GM21619 (cell line): Measurements from ENCODE around the gene KDM1B.

Experiments
- ATAC-seq: cut with Tn5 transposase; IDR thresholded peaks from one replicate; pipeline ENCODE4 v1.9.1; 2021; ENCODE audit not compliant: unreplicated experiment

Gene KDM1B, protein sequence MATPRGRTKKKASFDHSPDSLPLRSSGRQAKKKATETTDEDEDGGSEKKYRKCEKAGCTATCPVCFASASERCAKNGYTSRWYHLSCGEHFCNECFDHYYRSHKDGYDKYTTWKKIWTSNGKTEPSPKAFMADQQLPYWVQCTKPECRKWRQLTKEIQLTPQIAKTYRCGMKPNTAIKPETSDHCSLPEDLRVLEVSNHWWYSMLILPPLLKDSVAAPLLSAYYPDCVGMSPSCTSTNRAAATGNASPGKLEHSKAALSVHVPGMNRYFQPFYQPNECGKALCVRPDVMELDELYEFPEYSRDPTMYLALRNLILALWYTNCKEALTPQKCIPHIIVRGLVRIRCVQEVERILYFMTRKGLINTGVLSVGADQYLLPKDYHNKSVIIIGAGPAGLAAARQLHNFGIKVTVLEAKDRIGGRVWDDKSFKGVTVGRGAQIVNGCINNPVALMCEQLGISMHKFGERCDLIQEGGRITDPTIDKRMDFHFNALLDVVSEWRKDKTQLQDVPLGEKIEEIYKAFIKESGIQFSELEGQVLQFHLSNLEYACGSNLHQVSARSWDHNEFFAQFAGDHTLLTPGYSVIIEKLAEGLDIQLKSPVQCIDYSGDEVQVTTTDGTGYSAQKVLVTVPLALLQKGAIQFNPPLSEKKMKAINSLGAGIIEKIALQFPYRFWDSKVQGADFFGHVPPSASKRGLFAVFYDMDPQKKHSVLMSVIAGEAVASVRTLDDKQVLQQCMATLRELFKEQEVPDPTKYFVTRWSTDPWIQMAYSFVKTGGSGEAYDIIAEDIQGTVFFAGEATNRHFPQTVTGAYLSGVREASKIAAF

DNA sequence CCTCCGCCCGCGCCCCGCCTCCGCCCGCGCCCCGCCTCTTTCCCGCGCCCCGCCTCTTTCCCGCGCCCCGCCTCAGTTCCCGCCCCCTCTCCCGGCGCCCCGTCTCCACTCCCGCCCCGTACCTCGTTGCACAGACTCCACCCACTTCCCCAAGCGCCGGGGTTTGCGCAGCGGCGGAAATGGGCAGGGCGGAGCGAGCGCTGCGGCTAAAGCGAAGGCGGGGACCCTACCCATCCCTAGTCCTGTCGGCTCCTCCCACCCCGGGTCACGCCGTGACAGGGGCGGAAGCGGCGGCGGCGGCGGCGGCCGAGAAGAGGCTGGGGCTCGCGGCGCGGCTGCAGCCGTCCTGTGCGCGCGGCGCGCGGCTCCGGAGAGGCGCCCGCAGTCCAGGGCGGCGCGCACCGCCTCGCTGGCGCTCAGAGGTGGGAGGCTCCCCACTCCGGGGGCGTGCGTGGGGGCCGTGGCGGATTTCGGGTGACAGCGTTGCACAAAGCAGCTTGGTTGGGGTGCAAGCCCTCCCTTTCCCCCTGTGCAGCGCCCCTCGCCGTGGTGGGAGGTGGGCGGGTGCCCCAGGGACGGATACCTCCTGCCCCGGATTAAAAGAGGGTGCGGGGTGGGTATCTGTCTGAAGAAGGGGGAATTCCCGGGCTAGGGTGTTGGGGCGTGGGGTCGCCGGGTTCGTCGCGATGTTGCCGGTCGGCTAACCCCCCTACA is at the start of gene KDM1B:
Gene KDM1B, plus strand, starts transcription at position 273 of the 714 bp plus-strand sequence. CDS start 4,474 bp downstream, outside the sequence.
- ATAC-seq, result peak; percentile 82

DNA sequence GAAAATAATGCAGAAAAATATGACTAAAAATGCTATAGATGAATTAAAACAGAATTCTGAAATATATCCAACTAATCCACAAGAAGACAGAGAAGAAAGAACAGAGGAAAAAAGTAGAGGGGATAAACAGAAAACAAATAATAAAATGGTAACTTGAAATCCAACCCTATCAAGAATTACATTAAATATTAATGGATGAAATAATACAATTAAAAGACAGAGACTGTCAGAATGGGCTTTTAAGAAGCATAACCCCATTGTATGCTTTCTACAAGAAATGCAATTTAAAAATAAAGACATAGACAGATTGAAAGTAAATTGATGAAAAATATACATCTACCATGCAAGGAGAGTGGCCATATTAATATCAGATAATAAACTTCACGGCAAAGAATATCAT is 48.2 kb upstream of the KDM1B start:
- no peak for ATAC-seq

DNA sequence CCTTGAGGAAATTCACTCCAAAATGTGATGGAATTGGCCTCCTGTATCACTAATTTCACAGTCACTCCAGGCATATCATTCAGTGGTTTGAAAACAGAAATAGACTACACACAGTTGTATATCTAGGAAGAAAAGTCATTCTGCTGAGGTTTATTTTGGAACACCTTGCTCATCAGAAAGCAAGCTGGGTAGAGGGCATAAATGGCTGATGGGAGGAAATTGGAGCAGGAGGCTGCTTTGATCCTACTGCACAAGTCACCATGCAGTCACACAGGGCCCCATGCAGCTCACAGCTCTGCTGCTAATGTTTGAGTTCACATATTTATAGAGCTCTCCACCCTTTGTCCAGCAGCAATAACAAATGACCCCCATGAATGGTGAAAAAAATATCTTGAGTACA is 45.1 kb upstream of the KDM1B start:
- ATAC-seq, result no peak

DNA sequence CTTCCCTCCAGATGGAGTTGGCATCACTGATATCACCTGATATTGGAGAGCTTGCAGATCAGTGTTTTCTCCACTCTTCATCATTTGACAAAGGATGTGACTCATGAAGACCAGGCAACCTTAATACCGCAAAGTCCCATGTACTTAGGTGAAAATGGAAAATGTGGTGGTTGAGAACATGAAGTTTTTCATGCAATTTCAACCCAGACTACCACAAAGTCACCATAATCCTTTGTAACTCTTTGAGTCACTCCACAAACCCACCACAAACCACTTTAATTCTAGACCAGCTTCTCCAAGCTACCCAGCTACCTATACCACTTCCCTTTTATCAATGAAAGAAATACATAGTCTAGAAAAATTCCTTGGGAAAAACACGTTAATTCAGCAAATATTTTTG is 39.9 kb upstream of the KDM1B start:
- ATAC-seq, result no peak

DNA sequence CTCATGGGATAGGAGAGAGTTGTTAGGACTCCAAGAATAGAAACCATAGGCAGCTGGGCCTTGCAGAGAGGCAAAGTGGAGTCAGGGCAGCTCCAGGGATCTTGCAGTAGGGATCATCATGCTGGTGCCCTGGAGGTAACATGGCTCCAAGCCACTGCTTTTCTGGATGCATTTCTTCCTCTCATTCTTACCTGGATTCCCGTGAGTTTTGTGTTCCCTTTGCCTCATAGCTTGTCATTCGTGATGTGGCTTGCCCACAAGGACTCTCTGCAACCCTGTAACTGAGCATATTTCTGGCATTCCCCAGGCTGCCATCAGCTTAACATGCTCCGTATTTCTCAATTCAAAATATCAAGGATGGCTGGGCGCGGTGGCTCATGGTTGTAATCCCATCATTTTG is 38.1 kb upstream of the KDM1B start:
- no peak for ATAC-seq

DNA sequence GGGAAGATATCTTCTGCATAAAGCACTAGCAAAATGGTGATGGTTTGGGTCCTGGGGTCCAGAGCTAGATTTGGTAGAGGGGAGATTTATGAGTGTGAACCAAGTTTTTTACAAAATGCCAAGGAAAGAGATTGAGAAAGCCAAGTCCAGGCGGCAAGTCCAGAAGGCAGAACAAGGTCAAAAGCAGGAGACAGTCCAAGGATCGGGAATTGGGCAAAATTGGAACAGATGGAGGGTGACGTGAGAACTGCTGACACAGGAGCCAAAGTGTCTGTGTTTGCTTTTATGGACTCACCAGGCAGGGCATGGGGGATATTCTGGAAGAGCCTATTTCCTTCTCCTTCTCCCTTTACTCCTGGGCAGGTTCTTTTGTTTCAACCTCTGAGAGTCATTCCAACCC is 36.9 kb upstream of the KDM1B start:
- ATAC-seq, result no peak

DNA sequence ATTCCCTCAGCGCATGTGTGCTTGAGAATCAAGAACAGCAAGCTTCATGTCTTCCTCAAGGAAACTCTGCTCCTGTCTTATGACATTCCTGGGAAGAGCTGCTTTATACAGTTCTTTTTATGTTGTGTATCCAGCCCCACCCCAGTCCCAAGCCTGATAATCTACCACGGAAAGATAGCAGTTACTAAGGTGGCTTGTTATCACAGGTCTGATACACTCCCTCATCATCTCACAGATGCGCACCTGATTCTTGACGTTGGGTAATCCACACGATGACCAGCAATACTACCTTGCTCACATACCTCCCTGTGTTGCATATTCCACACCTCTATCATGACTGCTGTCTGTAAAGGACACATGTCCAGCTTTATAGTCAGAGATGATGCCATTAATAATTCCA is 36.0 kb upstream of the KDM1B start:
- no peak for ATAC-seq

DNA sequence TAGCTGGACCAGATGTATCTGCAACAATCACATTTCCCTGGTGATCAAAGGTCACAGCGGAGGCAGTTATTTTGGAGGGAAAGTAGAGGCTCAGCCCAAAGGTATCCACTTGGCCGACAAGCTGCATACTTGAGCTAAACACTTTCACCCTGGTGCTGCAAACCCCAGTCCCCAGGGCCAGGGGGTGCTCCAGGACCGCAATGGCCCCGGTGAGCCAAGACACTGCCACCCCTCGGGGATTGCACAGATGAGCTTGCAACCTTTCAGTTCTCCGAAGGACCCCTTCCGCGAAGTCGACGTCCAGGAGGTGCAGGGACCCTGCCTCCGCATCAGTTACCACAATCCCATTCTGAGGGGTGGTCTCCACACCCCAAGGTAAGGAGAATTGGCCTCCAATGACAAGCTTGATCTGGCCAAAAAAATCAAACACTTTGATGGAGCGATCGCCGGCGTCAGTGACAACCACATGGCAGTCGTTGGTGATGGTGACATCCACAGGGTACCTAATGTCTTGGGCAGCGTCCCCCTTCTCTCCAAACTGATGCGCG is 33.6 kb upstream of the KDM1B start:
- ATAC-seq, result no peak

DNA sequence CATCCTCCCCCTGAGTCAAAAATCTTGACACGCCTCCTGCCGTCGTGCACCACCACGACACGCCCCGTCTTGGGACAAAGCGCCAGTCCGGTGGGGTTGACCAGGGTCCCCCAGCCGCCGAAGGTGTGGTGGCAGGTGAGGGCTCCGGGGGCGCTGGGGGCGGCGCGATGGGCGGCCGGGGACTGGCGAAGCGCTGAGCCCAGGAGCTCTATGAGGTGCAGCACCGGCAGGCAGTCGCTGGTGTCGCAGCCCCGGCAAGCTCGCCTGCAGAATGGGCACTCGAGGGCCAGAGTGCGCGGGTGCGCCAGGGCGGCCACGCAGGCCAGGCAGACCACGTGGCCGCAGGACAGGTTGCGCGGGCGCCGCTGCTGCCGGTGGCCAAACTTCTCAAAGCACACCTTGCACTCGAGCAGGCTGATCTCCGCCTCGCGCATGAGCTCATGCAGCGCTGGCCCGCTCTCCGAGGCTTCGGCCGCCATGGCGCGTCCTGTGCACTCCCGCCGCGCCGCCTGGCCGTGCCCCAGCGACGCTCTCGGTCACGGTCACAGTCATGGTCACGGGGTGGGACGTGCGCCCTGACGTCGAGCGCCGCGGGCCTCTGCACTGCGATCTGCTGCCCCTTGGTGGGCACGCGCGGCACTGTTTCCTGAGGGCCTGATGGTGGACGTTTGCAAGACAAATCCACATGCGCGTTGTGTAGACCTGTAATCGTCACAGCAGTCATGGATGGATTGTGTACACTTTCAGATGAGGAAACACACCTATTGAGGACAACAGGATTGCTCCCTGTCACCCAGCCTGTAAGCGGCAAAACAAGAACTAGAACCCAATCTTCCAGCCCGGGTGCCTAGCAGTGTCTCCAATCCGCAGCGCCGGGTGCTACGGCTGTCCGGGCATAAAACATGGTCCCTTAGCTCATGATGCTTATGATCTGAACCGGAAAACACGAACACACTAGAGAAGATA is 32.8 kb upstream of the KDM1B start, which contains the start of gene NHLRC1:
Gene NHLRC1, minus strand, starts transcription at position 550 of the 966 bp plus-strand sequence. Its CDS starts 71 bp downstream, at position 479.
- peak; percentile 99 for ATAC-seq

DNA sequence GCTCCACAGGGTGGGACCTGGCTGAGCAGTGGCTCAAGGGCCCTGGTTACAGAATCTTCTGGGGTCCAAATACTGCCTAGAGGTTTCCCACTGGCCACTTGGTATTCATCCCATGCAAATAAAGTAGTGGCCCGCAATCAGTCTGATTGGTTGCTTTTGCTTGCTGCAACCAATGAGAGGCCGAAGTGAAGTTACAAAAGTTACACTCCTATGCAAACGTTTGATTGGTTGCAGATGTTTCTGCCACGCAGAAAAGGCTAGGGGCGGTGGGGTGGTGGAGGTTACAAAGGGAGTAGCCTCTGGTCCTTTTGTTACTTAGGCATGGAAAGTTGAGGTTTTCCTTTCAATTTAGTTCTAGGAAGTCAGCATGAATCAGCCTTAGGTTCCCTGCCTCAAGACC is 29.1 kb upstream of the KDM1B start:
- no peak for ATAC-seq

DNA sequence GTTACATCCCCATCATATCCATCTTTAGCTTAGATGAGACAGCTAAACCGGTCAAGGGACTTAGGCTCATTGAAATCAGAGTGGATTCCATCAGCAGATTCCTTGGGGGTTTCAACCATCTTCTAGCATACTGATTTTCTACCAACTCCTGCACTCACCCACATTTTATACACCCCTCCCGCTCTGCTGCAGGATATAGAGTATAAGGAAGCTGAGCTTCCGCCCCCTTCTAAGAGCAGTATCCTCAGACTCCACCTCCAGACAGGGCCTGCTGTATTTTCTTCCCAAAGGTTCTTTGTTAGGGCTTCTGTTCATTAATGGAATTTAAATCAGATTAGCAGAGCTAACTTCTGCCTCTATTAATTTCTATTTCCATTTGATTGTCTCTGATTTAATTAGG is 22.9 kb upstream of the KDM1B start:
- ATAC-seq, result no peak

DNA sequence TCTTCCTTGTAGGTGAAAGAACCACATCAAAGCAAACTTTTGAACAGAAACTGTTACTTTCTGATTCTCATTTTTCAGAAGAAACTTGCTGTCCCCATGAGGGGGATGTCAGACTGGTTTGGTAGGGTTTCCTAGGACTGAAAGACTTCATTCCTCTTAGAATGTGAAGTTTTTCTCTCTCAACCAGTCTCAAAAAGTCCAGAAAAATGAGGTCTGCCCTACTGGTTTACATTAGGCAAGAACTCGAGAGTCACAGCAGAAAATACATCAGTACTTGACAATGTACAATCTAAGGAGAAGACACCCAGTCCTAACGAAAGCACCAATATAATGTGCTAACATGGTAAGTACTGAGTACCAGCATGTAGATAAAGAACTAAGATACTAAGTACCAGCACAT is 20.1 kb upstream of the KDM1B start:
- ATAC-seq, result no peak

DNA sequence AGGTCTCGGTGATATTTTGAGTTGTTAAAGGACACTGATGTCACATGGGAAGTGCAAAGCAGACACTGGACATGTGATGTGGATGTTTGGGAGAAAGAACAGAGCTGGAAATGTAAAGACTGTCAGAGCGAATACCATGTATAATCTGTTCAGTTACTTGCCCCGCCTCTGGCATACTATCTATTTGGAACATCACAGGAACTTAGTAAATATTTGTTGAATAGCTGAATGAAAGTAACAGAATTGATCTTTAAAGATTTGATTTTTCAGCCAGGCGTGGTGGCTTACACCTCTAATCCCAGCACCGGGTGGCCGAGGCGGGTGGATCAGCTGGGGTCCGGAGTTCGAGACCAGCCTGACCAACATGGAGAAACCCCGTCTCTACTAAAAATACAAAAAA is 19.0 kb upstream of the KDM1B start:
- no peak for ATAC-seq

DNA sequence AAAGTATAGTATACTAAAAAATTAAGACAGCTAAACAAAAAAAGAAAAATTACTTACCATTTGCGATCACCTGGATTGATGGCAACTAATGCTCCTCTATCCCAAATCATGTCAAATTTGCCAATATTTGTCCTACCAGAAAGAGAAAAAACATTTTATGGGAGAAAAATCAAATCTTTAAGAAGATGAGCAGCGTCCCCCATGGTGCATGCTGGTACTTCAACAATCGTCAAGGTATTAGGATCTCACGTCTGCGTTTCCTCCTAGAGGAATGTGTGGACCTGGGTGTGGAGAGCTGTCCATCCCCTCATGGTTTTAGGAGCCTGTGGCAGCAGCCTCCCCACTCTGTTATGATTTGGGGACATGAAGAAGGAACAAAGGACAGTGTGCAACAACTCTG is 16.3 kb upstream of the KDM1B start:
- ATAC-seq, result no peak

DNA sequence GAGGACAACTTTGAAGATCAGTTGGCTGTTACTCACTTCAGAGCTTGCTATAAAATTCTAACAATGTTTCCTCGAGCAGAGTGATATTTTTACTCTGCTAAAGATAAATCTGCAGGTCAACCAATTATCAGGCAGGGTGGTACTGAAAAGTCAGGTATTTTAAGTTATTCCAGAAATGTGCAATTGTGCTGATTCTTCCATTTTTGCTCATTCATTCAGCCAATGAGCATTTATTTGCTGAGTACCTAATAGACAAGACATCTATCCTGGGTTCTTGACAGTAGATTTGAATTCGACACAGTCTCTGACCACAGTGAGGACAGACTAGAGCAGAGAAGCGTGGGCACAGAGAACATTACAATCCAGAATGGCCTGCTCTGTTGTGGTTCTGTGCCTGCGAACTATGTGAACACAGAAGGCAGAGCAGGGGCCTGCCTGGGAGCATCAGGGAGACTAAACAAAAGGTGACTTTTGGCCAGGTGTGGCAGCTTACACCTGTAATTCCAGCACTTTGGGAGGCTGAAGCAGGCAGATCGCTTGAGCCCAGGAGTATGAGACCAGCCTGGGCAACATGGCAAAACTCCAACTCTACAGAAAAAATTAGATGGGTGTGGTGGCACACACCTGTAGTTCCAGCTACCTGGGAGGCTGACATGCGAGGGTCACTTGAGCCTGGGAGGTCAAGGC is 15.1 kb upstream of the KDM1B start:
- ATAC-seq, result no peak

DNA sequence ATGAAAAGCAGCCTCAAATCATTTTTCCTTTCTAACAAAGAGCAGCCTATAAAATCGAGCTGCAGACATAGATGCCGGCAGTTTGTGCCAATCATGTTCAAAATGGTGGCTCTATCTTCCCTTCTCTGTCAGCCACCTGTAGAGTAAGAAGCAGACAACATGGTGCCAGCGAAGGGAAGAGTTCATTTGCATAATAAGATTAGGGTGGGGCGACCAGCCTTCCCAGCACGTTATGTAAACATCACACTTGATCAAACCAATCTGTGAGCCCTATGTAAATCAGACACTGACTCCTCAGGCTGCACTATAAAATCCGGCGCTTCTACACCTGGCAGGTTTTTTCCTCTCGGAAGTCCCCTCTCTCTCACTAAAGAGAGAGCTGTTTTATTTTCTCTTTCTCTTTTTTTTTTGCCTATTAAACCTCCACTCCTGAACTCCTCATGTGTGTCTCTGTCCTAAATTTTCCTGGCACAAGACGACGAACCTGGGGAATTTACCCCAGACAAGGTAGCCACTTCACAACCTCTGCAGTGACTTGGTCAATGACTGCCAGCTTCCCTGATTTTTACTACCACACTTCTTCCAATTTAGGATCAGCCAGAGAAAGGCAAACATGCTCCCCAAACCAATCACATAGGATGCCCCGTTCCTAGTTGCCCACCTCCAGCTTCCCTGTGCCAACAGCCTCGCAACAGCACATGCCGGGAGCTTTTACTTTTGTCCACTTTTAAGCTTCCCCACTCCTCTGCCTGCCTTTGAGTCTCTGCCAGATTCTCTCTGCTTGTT is 13.2 kb upstream of the KDM1B start:
- ATAC-seq, result no peak

DNA sequence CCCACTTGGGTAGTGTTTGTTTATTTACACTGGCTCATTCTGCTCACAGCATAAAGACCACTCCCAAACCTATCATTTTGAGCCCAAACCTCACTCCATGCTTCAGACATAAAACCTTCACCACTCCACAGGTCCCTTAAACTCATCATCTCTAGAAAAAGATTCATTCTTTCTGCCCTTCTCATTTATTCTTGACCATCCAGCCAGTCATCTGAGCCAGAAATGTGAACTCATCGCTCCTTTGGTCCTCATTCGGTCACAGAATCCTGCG is 12.7 kb upstream of the KDM1B start:
- no peak for ATAC-seq

DNA sequence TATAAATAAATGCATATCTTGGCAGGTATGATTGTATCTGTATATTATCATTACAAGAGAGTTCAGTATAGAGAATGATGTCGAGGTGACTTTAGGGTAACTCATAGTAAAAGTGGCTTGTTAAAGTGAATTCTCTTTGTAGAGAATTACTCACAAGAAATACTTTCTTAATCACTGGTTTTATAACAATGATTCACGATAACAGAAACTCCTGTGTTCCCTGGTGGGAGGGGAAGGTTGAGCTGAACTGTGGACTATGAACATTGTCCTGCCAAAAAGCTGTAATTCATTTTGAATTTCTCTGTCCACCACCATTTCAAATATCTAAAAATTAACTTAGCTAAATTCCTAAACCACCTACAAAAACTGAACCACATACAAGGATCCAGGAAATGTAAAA is 8.1 kb upstream of the KDM1B start:
- no peak for ATAC-seq

DNA sequence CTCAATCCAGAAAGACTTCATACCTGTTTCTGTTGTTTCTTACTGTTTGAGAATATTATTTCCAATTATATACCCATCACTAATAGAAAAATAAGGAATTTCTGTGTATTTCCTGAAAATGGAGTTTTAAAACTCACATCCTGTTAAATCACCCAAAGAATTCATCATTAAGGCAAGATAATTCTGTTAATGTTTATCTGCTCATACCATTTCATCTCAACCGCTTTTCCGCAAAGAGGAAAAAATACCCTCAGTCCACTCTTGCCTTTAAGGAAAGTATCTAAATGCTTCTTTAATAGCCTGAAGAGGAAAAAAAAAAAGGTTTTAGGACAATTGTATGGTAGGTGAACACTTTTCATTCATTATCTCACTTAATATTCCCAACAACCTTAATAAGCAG is 7.6 kb upstream of the KDM1B start:
- no peak for ATAC-seq
